HepG2 (cell line): Measurements from ENCODE around the gene GDF15. TPM values are rescaled to one million over a fixed set of nuclear protein-coding genes. Genes with fewer than 3 reads are reported as not detected.

Experiments
- ADNP ChIP-seq: sonication (generic); formaldehyde crosslinking; IDR thresholded peaks from 2 replicates; pipeline ENCODE4 v1.4.0; 2020; ENCODE audit warnings: missing genetic modification reagents
- ARNTL ChIP-seq: sonication (generic); formaldehyde crosslinking; IDR thresholded peaks from 2 replicates; pipeline ENCODE4 v1.4.0; 2020; ENCODE audit warnings: mild to moderate bottlenecking, missing genetic modification reagents
- ATM ChIP-seq: fragments of 450-650 bp; IDR thresholded peaks from 2 replicates; pipeline ENCODE4 v1.7.1; 2017; ENCODE audit warnings: mild to moderate bottlenecking, borderline replicate concordance
- CC2D1A ChIP-seq: sonication (generic); formaldehyde crosslinking; IDR thresholded peaks from 2 replicates; pipeline ENCODE4 v1.8.1; 2023; ENCODE audit warnings: mild to moderate bottlenecking, missing genetic modification reagents
- ELF3 ChIP-seq: IDR thresholded peaks from 2 replicates; pipeline ENCODE4 v1.6.1; 2016; ENCODE audit warnings: missing genetic modification reagents, missing compliant biosample characterization
- ESRRA ChIP-seq: sonication (generic); formaldehyde crosslinking; IDR thresholded peaks from 2 replicates; pipeline ENCODE4 v1.5.1; 2020; ENCODE audit warnings: mild to moderate bottlenecking, low read depth, missing genetic modification reagents
- FOXJ3 ChIP-seq: sonication (generic); formaldehyde crosslinking; IDR thresholded peaks from 2 replicates; pipeline ENCODE4 v1.4.0; 2020; ENCODE audit warnings: missing genetic modification reagents, mild to moderate bottlenecking, borderline replicate concordance
- MTA3 ChIP-seq: sonication (generic); formaldehyde crosslinking; IDR thresholded peaks from 2 replicates; pipeline ENCODE4 v1.4.0; 2020; ENCODE audit warnings: missing genetic modification reagents
- NR3C1 ChIP-seq: sonication (generic); formaldehyde crosslinking; IDR thresholded peaks from 2 replicates; pipeline ENCODE4 v1.4.0; 2020; ENCODE audit warnings: missing genetic modification reagents
- PRMT3 ChIP-seq: sonication (generic); formaldehyde crosslinking; IDR thresholded peaks from 2 replicates; pipeline ENCODE4 v1.8.1; 2022; ENCODE audit warnings: low read depth, mild to moderate bottlenecking, moderate library complexity, missing genetic modification reagents, borderline replicate concordance
- RNF2 ChIP-seq: fragments of 450-650 bp; conservative IDR thresholded peaks from 2 replicates; pipeline ENCODE4 v1.6.1; 2016; ENCODE audit warnings: low read depth
- SIN3B ChIP-seq: fragments of 150-350 bp; IDR thresholded peaks from 2 replicates; pipeline ENCODE4 v1.6.1; 2014; ENCODE audit warnings: low read length
- SRSF1 ChIP-seq: fragments of 200-400 bp; formaldehyde crosslinking; optimal IDR thresholded peaks from 2 replicates; pipeline ENCODE3; 2017; ENCODE audit warnings: mild to moderate bottlenecking, low read depth, low read length, moderate library complexity
- TGIF2 ChIP-seq: IDR thresholded peaks from 2 replicates; pipeline ENCODE4 v1.6.1; 2016; ENCODE audit warnings: control low read depth, missing compliant biosample characterization
- THAP11 ChIP-seq: IDR thresholded peaks from 2 replicates; pipeline ENCODE4 v1.6.1; 2016; ENCODE audit warnings: missing biosample characterization, missing genetic modification reagents
- ZBTB20 ChIP-seq: sonication (generic); formaldehyde crosslinking; IDR thresholded peaks from 2 replicates; pipeline ENCODE4 v1.8.1; 2023; ENCODE audit warnings: missing genetic modification reagents, low read depth, mild to moderate bottlenecking, borderline replicate concordance
- ZFP36L1 ChIP-seq: sonication (generic); formaldehyde crosslinking; IDR thresholded peaks from 2 replicates; pipeline ENCODE4 v1.8.0; 2022; ENCODE audit warnings: mild to moderate bottlenecking, missing genetic modification reagents, moderate library complexity
- ZFP36L2 ChIP-seq: sonication (generic); formaldehyde crosslinking; IDR thresholded peaks from 2 replicates; pipeline ENCODE4 v1.4.0; 2020; ENCODE audit warnings: missing genetic modification reagents
- ZNF18 ChIP-seq: sonication (generic); formaldehyde crosslinking; IDR thresholded peaks from 2 replicates; pipeline ENCODE4 v1.8.0; 2022; ENCODE audit warnings: mild to moderate bottlenecking, missing genetic modification reagents; ENCODE audit not compliant: insufficient replicate concordance
- ZNF326 ChIP-seq: sonication (generic); formaldehyde crosslinking; IDR thresholded peaks from 2 replicates; pipeline ENCODE4 v1.4.0; 2020; ENCODE audit warnings: missing genetic modification reagents, borderline replicate concordance
- ZNF350 ChIP-seq: sonication (generic); formaldehyde crosslinking; IDR thresholded peaks from 2 replicates; pipeline ENCODE4 v1.4.0; 2020; ENCODE audit warnings: mild to moderate bottlenecking, low read depth, missing genetic modification reagents, borderline replicate concordance
- polyA plus RNA-seq, 8 experiments: library from polyadenylated mRNA; depleted of rRNA in 3 of 8; stranded (reverse) in 7 of 8; unstranded in 1 of 8; fragments of >200 nt; fragmentation: Illumina TruSeq in 4 of 8; extraction: Trizol in 4 of 8; gene quantifications; 2 replicates each; pipeline versions ENCODE4 v1.2.1 to v1.2.3, GENCODE V29; 2011 to 2016; ENCODE audit warnings: low read depth in 4 of 8, missing spikeins in 1 of 8, mixed read lengths in 1 of 8; ENCODE audit not compliant: insufficient read depth in 1 of 8
- total RNA-seq, 5 experiments: library from RNA; depleted of rRNA; stranded (reverse); fragments of >200 nt; fragmentation: Illumina TruSeq; extraction: Trizol; gene quantifications; 2 replicates each; pipeline ENCODE4 v1.2.3, GENCODE V29; 2016; ENCODE audit warnings: low read depth in 1 of 5
- TF ChIP-seq, protein P1 (sequence below): IDR thresholded peaks from 2 replicates; pipeline ENCODE4 v1.6.1; 2016; ENCODE audit warnings: missing genetic modification reagents, missing compliant biosample characterization
- TF ChIP-seq, protein P2 (sequence below): sonication (generic); formaldehyde crosslinking; IDR thresholded peaks from 2 replicates; pipeline ENCODE4 v1.5.0; 2020; ENCODE audit warnings: mild to moderate bottlenecking, missing genetic modification reagents
- TF ChIP-seq, protein P3 (sequence below): sonication (generic); formaldehyde crosslinking; IDR thresholded peaks from 2 replicates; pipeline ENCODE4 v1.8.0; 2022; ENCODE audit warnings: missing genetic modification reagents, mild to moderate bottlenecking, moderate library complexity, borderline replicate concordance

Gene GDF15
- total and polyA plus RNA-seq, 2 of the 13 experiments (the other 11 are each of a cell fraction or from before 2014, with no cell fraction given) = 146 to 422 TPM

GRCh38 chr19:18388100-18388959 lies 2.4 kb downstream of the GDF15 start (continued):
- TF ChIP-seq ZBTB20 (CRISPR knock-in tag) (no peak; the same call in 1 of the 2 replicates), ARNTL (no peak; the same call in none of the 2 replicates), SIN3B (no peak), ZNF18 (peak; percentile 62), CC2D1A (CRISPR knock-in tag) (no peak), PRMT3 (CRISPR knock-in tag) (peak; percentile 49; the same call in 1 of the 2 replicates), ZFP36L2 (no peak), ADNP (CRISPR knock-in tag) (no peak), ATM (no peak), ZNF350 (CRISPR knock-in tag) (peak; percentile 58; the same call in 1 of the 2 replicates), ESRRA (CRISPR knock-in tag) (peak; percentile 67; the same call in 1 of the 2 replicates), ELF3 (CRISPR knock-in tag) (no peak), SRSF1 (no peak), ZFP36L1 (no peak; the same call in none of the 2 replicates), ZNF326 (CRISPR knock-in tag) (no peak), RNF2 (peak; percentile 46; the same call in 1 of the 2 replicates), NR3C1 (CRISPR knock-in tag) (no peak), FOXJ3 (CRISPR knock-in tag) (peak; percentile 81), THAP11 (peak; percentile 68), TGIF2 (CRISPR knock-in tag) (peak; percentile 47; the same call in 1 of the 2 replicates), MTA3 (CRISPR knock-in tag) (no peak)
- TF ChIP-seq, protein P1, sequence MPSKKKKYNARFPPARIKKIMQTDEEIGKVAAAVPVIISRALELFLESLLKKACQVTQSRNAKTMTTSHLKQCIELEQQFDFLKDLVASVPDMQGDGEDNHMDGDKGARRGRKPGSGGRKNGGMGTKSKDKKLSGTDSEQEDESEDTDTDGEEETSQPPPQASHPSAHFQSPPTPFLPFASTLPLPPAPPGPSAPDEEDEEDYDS (CRISPR knock-in tag) = peak; percentile 23; the same call in 1 of the 2 replicates
- TF ChIP-seq, protein P2, sequence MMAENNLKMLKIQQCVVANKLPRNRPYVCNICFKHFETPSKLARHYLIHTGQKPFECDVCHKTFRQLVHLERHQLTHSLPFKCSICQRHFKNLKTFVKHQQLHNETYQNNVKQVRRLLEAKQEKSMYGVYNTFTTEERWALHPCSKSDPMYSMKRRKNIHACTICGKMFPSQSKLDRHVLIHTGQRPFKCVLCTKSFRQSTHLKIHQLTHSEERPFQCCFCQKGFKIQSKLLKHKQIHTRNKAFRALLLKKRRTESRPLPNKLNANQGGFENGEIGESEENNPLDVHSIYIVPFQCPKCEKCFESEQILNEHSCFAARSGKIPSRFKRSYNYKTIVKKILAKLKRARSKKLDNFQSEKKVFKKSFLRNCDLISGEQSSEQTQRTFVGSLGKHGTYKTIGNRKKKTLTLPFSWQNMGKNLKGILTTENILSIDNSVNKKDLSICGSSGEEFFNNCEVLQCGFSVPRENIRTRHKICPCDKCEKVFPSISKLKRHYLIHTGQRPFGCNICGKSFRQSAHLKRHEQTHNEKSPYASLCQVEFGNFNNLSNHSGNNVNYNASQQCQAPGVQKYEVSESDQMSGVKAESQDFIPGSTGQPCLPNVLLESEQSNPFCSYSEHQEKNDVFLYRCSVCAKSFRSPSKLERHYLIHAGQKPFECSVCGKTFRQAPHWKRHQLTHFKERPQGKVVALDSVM (CRISPR knock-in tag) = peak; percentile 49; the same call in 1 of the 2 replicates
- TF ChIP-seq, protein P3, sequence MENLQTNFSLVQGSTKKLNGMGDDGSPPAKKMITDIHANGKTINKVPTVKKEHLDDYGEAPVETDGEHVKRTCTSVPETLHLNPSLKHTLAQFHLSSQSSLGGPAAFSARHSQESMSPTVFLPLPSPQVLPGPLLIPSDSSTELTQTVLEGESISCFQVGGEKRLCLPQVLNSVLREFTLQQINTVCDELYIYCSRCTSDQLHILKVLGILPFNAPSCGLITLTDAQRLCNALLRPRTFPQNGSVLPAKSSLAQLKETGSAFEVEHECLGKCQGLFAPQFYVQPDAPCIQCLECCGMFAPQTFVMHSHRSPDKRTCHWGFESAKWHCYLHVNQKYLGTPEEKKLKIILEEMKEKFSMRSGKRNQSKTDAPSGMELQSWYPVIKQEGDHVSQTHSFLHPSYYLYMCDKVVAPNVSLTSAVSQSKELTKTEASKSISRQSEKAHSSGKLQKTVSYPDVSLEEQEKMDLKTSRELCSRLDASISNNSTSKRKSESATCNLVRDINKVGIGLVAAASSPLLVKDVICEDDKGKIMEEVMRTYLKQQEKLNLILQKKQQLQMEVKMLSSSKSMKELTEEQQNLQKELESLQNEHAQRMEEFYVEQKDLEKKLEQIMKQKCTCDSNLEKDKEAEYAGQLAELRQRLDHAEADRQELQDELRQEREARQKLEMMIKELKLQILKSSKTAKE = peak; percentile 81; the same call in 1 of the 2 replicates
